Neural cell (in vitro differentiated cells): ENCODE results near the gene INPP5B. TPM values are rescaled to one million over a fixed set of nuclear protein-coding genes. Genes with fewer than 3 reads are reported as not detected.
A peak's percentile ranks its signal among the peaks of the same experiment; 100 is the strongest.

Experiments
- H2AFZ ChIP-seq: fragments of 200-600, 300-800 bp; sonication (generic), shearing (Covaris generic); 2 replicates; pipeline ENCODE4 v1.6.0; 2014; ENCODE audit warnings: low read depth, mild to moderate bottlenecking, antibody characterized with exemption, low read length, moderate library complexity
- H3F3A ChIP-seq: fragments of 200-600 bp; shearing (Covaris generic); 2 replicates; pipeline ENCODE4 v1.6.1; 2016; ENCODE audit warnings: mild to moderate bottlenecking, moderate library complexity, mixed read lengths, antibody characterized with exemption, low read length; ENCODE audit not compliant: insufficient read depth, poor library complexity, severe bottlenecking
- H3K27ac ChIP-seq: fragments of 200-600, 300-800 bp; sonication (generic), shearing (Covaris generic); 2 replicates; pipeline ENCODE4 v1.5.1; 2014; ENCODE audit warnings: mild to moderate bottlenecking, low read length, moderate library complexity
- H3K27me3 ChIP-seq: fragments of 300-800, 200-600 bp; sonication (generic), shearing (Covaris generic); 2 replicates; pipeline ENCODE4 v1.6.0; 2014; ENCODE audit warnings: mild to moderate bottlenecking, low read depth, low read length, moderate library complexity; ENCODE audit not compliant: insufficient read depth
- H3K36me3 ChIP-seq: fragments of 300-800, 200-600 bp; sonication (generic), shearing (Covaris generic); 2 replicates; pipeline ENCODE4 v1.5.1; 2014; ENCODE audit warnings: mild to moderate bottlenecking, antibody characterized with exemption, low read length, moderate library complexity; ENCODE audit not compliant: insufficient read depth
- H3K4me2 ChIP-seq: fragments of 300-800, 200-600 bp; sonication (generic), shearing (Covaris generic); 2 replicates; pipeline ENCODE4 v1.6.0; 2014; ENCODE audit warnings: mild to moderate bottlenecking, low read length
- H3K4me3 ChIP-seq: fragments of 300-800, 200-600 bp; sonication (generic), shearing (Covaris generic); 2 replicates; pipeline ENCODE4 v1.5.1; 2014; ENCODE audit warnings: mild to moderate bottlenecking, low read length, moderate library complexity
- H3K79me2 ChIP-seq: fragments of 200-600 bp; shearing (Covaris generic); replicated peaks from 2 replicates; pipeline ENCODE4 v1.6.0; 2014; ENCODE audit warnings: mild to moderate bottlenecking, low read length, moderate library complexity; ENCODE audit not compliant: insufficient read depth
- H3K9ac ChIP-seq: fragments of 300-800, 200-600 bp; sonication (generic), shearing (Covaris generic); 2 replicates; pipeline ENCODE4 v1.6.1; 2016; ENCODE audit warnings: mild to moderate bottlenecking, low read length, mixed read lengths
- H3K9me2 ChIP-seq: fragments of 200-600 bp; shearing (Covaris generic); 2 replicates; pipeline ENCODE4 v1.6.1; 2016; ENCODE audit warnings: mild to moderate bottlenecking, low read length, mixed read lengths; ENCODE audit not compliant: insufficient read depth
- H3K9me3 ChIP-seq: fragments of 200-600, 300-800 bp; sonication (generic), shearing (Covaris generic); 2 replicates; pipeline ENCODE4 v1.6.1; 2016; ENCODE audit warnings: mild to moderate bottlenecking, mixed run types, low read length, moderate library complexity, mixed read lengths
- H4K20me1 ChIP-seq: fragments of 200-600 bp; shearing (Covaris generic); 2 replicates; pipeline ENCODE4 v1.6.1; 2016; ENCODE audit warnings: mild to moderate bottlenecking, mixed run types; ENCODE audit not compliant: insufficient read depth
- CTCF ChIP-seq: fragments of 450-650 bp; IDR thresholded peaks from 2 replicates; pipeline ENCODE4 v1.5.1; 2014; ENCODE audit warnings: antibody characterized with exemption, mild to moderate bottlenecking, moderate library complexity; ENCODE audit not compliant: poor library complexity, severe bottlenecking
- EP300 ChIP-seq: fragments of 450-650 bp; conservative IDR thresholded peaks from 2 replicates; pipeline ENCODE4 v1.6.1; 2014; ENCODE audit warnings: antibody characterized with exemption, mild to moderate bottlenecking, moderate library complexity; ENCODE audit not compliant: poor library complexity, severe bottlenecking
- EZH2 ChIP-seq: fragments of 200-600, 300-800 bp; shearing (Covaris generic), sonication (generic); IDR thresholded peaks from 2 replicates; pipeline ENCODE4 v1.6.1; 2014; ENCODE audit warnings: antibody characterized with exemption, low read length, borderline replicate concordance, mild to moderate bottlenecking; ENCODE audit not compliant: insufficient read depth, poor library complexity, severe bottlenecking
- MXI1 ChIP-seq: fragments of 450-650 bp; conservative IDR thresholded peaks from 2 replicates; pipeline ENCODE4 v1.6.1; 2014; ENCODE audit warnings: antibody characterized with exemption, mild to moderate bottlenecking; ENCODE audit not compliant: poor library complexity, severe bottlenecking
- POLR2AphosphoS5 ChIP-seq: IDR thresholded peaks from 2 replicates; pipeline ENCODE4 v1.6.1; 2012
- RAD21 ChIP-seq: fragments of 450-650 bp; conservative IDR thresholded peaks from 2 replicates; pipeline ENCODE4 v1.6.1; 2014; ENCODE audit warnings: antibody characterized with exemption, mild to moderate bottlenecking, moderate library complexity
- REST ChIP-seq: IDR thresholded peaks from 2 replicates; pipeline ENCODE4 v1.6.1; 2012; ENCODE audit warnings: borderline replicate concordance
- SMC3 ChIP-seq: fragments of 450-650 bp; conservative IDR thresholded peaks from 2 replicates; pipeline ENCODE4 v1.6.1; 2014; ENCODE audit warnings: antibody characterized with exemption, mild to moderate bottlenecking, moderate library complexity; ENCODE audit not compliant: poor library complexity
- TAF1 ChIP-seq: IDR thresholded peaks from 2 replicates; pipeline ENCODE4 v1.6.1; 2012; ENCODE audit warnings: low read depth
- polyA plus RNA-seq: library from polyadenylated mRNA; depleted of rRNA; stranded (reverse); fragments of >200 nt; gene quantifications from 2 replicates; pipeline ENCODE4 v1.2.3, GENCODE V29; 2014

Gene INPP5B
- polyA plus RNA-seq, 1 donor from 2014 or later, result 13.4 TPM

DNA sequence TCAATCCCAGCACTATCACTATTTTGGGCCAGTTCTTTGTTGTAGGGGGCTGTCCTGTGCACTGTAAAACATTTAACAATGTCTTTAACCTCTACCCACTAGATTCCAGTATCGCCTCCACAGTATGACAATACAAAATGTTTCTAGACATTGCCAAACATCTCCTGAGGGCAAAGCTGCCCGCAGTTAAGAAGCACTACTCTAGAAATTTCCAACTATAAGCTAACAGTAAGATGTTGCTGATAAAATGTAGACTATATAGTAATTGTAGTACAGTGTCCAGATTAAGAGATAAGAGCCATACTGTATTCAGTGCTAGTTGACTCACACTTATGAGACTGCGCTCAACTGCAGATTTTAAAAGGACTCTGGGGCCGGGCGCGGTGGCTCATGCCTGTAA is 92.4 kb downstream of the INPP5B start:
- Histone ChIP-seq H3K4me3 (peak overlapping the region; percentile 32), H3K27ac (no peak overlapping the region), H3K36me3 (no peaks in the 10 kb centered on the region), H2AFZ (no peak overlapping the region), H3K9ac (no peak overlapping the region), H3F3A (no peaks in the 10 kb centered on the region), H4K20me1 (no peaks in the 10 kb centered on the region), H3K9me2 (no peaks in the 10 kb centered on the region), H3K27me3 (no peaks in the 10 kb centered on the region), H3K9me3 (no peaks in the 10 kb centered on the region), H3K79me2 (peaks cover 57% of the 10 kb centered on the region), H3K4me2 (no peak overlapping the region)
- TF ChIP-seq CTCF (no peak), MXI1 (no peak), EZH2 (no peak), POLR2AphosphoS5 (no peak), REST (no peak), TAF1 (no peak), EP300 (no peak), RAD21 (no peak), SMC3 (no peak)

DNA sequence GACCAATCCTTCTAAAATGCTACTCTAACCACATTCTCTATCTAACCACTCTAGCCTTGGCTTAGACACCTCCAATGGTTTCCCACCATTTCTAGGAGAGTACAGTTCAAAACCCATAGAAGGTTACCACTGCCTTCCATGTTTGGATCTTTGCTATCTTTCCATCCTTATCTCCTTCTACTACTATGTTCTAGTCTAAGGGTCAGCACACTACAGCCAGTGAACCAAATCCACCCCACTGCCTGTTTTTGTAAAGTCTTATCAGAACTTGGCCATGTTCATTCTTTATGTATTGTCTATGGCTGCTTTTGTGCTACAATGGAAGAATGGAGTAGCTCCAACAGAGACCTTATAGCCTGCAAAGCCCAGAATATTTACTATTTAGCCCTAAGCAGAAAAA is 93.7 kb downstream of the INPP5B start:
- no peaks in the 10 kb centered on the region for H4K20me1 ChIP-seq

More for the DNA sequence above, 93.7 kb downstream of the INPP5B start:
- Histone ChIP-seq H2AFZ (no peak overlapping the region), H3K79me2 (peaks cover 54% of the 10 kb centered on the region), H3K9me2 (no peaks in the 10 kb centered on the region), H3K27me3 (no peaks in the 10 kb centered on the region), H3K27ac (no peak overlapping the region), H3K36me3 (no peaks in the 10 kb centered on the region), H3K9ac (no peak overlapping the region), H3F3A (no peaks in the 10 kb centered on the region), H3K4me2 (no peak overlapping the region), H3K4me3 (peak overlapping the region; percentile 39), H3K9me3 (no peaks in the 10 kb centered on the region)
- TF ChIP-seq RAD21 (no peak), TAF1 (no peak), EP300 (no peak), REST (no peak), EZH2 (no peak), SMC3 (no peak), MXI1 (no peak), POLR2AphosphoS5 (no peak), CTCF (no peak)
